H9 (cell line): Measurements from ENCODE around the gene PEX7. TPM values are rescaled to one million over a fixed set of nuclear protein-coding genes. Genes with fewer than 3 reads are reported as not detected.

ENCODE experiments used
- DNase-seq: peaks from one replicate; pipeline ENCODE4 v3.0.0-alpha.2; 2017
- H2AFZ ChIP-seq: one replicate; pipeline ENCODE4 v1.6.1; 2013; ENCODE audit warnings: mild to moderate bottlenecking, low read length, control low read depth, moderate library complexity
- H2AK5ac ChIP-seq: 2 replicates; pipeline ENCODE4 v1.6.1; 2013; ENCODE audit warnings: low read length, control low read depth, mixed read lengths; ENCODE audit not compliant: insufficient read length
- H2BK120ac ChIP-seq: one replicate; pipeline ENCODE4 v1.6.1; 2013; ENCODE audit warnings: low read depth, mild to moderate bottlenecking, low read length, control low read depth, inconsistent platforms; ENCODE audit not compliant: poor library complexity, severe bottlenecking
- H2BK12ac ChIP-seq: 2 replicates; pipeline ENCODE4 v1.6.1; 2013; ENCODE audit warnings: low read length, control low read depth, mixed read lengths, low read depth; ENCODE audit not compliant: insufficient read length
- H2BK15ac ChIP-seq: 2 replicates; pipeline ENCODE4 v1.6.1; 2013; ENCODE audit warnings: low read depth, low read length, control low read depth
- H2BK20ac ChIP-seq: one replicate; pipeline ENCODE4 v1.6.1; 2013; ENCODE audit warnings: low read depth, mild to moderate bottlenecking, low read length, control low read depth, inconsistent platforms; ENCODE audit not compliant: poor library complexity, severe bottlenecking
- H2BK5ac ChIP-seq: 2 replicates; pipeline ENCODE4 v1.6.1; 2013; ENCODE audit warnings: low read length, control low read depth, mixed read lengths; ENCODE audit not compliant: insufficient read length
- H3K14ac ChIP-seq: 2 replicates; pipeline ENCODE4 v1.6.1; 2013; ENCODE audit warnings: low read length, control low read depth; ENCODE audit not compliant: insufficient read depth
- H3K18ac ChIP-seq: 2 replicates; pipeline ENCODE4 v1.6.1; 2013; ENCODE audit warnings: low read depth, mild to moderate bottlenecking, mixed read lengths, low read length, control low read depth; ENCODE audit not compliant: insufficient read length
- H3K23ac ChIP-seq: 2 replicates; pipeline ENCODE4 v1.6.1; 2013; ENCODE audit warnings: low read length, control low read depth, mixed read lengths, low read depth; ENCODE audit not compliant: insufficient read length
- H3K23me2 ChIP-seq: 2 replicates; pipeline ENCODE4 v1.6.1; 2013; ENCODE audit warnings: low read depth, mild to moderate bottlenecking, mixed read lengths, low read length, control low read depth; ENCODE audit not compliant: insufficient read length, poor library complexity, severe bottlenecking
- H3K27ac ChIP-seq: 2 replicates; pipeline ENCODE4 v1.5.1; 2013; ENCODE audit warnings: low read length, control low read depth, mixed read lengths, low read depth; ENCODE audit not compliant: insufficient read length
- H3K27me3 ChIP-seq: 2 replicates; pipeline ENCODE4 v1.6.1; 2013; ENCODE audit warnings: low read length, control low read depth, inconsistent platforms; ENCODE audit not compliant: insufficient read depth
- H3K4ac ChIP-seq: 2 replicates; pipeline ENCODE4 v1.6.1; 2013; ENCODE audit warnings: low read depth, mild to moderate bottlenecking, control low read depth, inconsistent platforms, low read length, moderate library complexity
- H3K4me1 ChIP-seq: 2 replicates; pipeline ENCODE4 v1.6.1; 2013; ENCODE audit warnings: low read length, control low read depth, inconsistent platforms; ENCODE audit not compliant: insufficient read depth
- H3K4me2 ChIP-seq: 2 replicates; pipeline ENCODE4 v1.6.1; 2013; ENCODE audit warnings: low read length, control low read depth, mixed read lengths; ENCODE audit not compliant: insufficient read length, insufficient read depth
- H3K56ac ChIP-seq: 2 replicates; pipeline ENCODE4 v1.6.1; 2013; ENCODE audit warnings: low read depth, mild to moderate bottlenecking, mixed read lengths, low read length, control low read depth; ENCODE audit not compliant: insufficient read length
- H3K79me1 ChIP-seq: 2 replicates; pipeline ENCODE4 v1.6.1; 2013; ENCODE audit warnings: low read depth, mild to moderate bottlenecking, moderate library complexity, low read length, control low read depth, inconsistent platforms; ENCODE audit not compliant: insufficient read depth, poor library complexity, severe bottlenecking
- H3K79me2 ChIP-seq: 2 replicates; pipeline ENCODE4 v1.6.1; 2013; ENCODE audit warnings: low read length, control low read depth, inconsistent platforms; ENCODE audit not compliant: insufficient read depth
- H3K9ac ChIP-seq: 2 replicates; pipeline ENCODE4 v1.6.1; 2013; ENCODE audit warnings: low read length, control low read depth, mixed read lengths; ENCODE audit not compliant: insufficient read length; ENCODE audit errors: extremely low read depth
- H3K9me3 ChIP-seq: one replicate; pipeline ENCODE4 v1.6.1; 2013; ENCODE audit warnings: low read depth, low read length, inconsistent platforms; ENCODE audit not compliant: control insufficient read depth
- H3T11ph ChIP-seq: one replicate; pipeline ENCODE4 v1.6.1; 2013; ENCODE audit warnings: mild to moderate bottlenecking, low read length, control low read depth, inconsistent platforms
- H4K20me1 ChIP-seq: one replicate; pipeline ENCODE4 v1.6.1; 2013; ENCODE audit not compliant: control insufficient read depth, insufficient read length, insufficient read depth
- H4K5ac ChIP-seq: 2 replicates; pipeline ENCODE4 v1.6.1; 2013; ENCODE audit warnings: low read depth, mild to moderate bottlenecking, mixed read lengths, low read length, control low read depth; ENCODE audit not compliant: insufficient read length
- H4K8ac ChIP-seq: replicated peaks from 2 replicates; pipeline ENCODE4 v1.6.1; 2013; ENCODE audit warnings: low read length, control low read depth, mixed read lengths, low read depth; ENCODE audit not compliant: insufficient read length
- H4K91ac ChIP-seq: 2 replicates; pipeline ENCODE4 v1.6.1; 2013; ENCODE audit warnings: low read depth, mild to moderate bottlenecking, moderate library complexity, mixed read lengths, low read length, control low read depth; ENCODE audit not compliant: insufficient read length
- H3K27ac Mint-ChIP-seq, 3 experiments: 2 replicates in 2 of 3; 3 replicates in 1 of 3; pipeline ENCODE4 v1.8.0; 2020 to 2021; ENCODE audit warnings: mixed read lengths in 3 of 3, mild to moderate bottlenecking in 1 of 3, moderate library complexity in 1 of 3
- H3K27me3 Mint-ChIP-seq: 2 replicates; pipeline ENCODE4 v1.8.0; 2021; ENCODE audit warnings: low read depth, mild to moderate bottlenecking, moderate library complexity, mixed read lengths
- H3K36me3 Mint-ChIP-seq, 3 experiments: 2 replicates in 2 of 3; 3 replicates in 1 of 3; pipeline ENCODE4 v1.8.0; 2020 to 2021; ENCODE audit warnings: low read depth in 3 of 3, mixed read lengths in 3 of 3; ENCODE audit not compliant: insufficient read depth in 1 of 3
- H3K4me1 Mint-ChIP-seq, 2 experiments: 2 replicates each; pipeline ENCODE4 v1.8.0; 2020; ENCODE audit warnings: mixed read lengths in 2 of 2
- H3K4me3 Mint-ChIP-seq, 2 experiments: 2 replicates in 1 of 2; 3 replicates in 1 of 2; pipeline ENCODE4 v1.8.0; 2020 to 2021; ENCODE audit warnings: mild to moderate bottlenecking in 2 of 2, mixed read lengths in 2 of 2, moderate library complexity in 1 of 2
- H3K9me3 Mint-ChIP-seq, 2 experiments: 2 replicates in 1 of 2; 3 replicates in 1 of 2; pipeline ENCODE4 v1.8.0; 2020; ENCODE audit warnings: mild to moderate bottlenecking in 2 of 2, mixed read lengths in 2 of 2, moderate library complexity in 1 of 2
- WGBS: extraction: QIAGEN DNeasy Blood & Tissue Kit; methylation state at CpG from one replicate; pipeline ENCODE4 v1.1.7; 2013; ENCODE audit warnings: missing lambda C conversion rate, low lambda C conversion rate, mixed read lengths; ENCODE audit not compliant: insufficient read length; ENCODE audit errors: extremely low coverage; 5-methylcytosine and 5-hydroxymethylcytosine counted together
- total RNA-seq: library from RNA; stranded (reverse); gene quantifications from 2 replicates; pipeline ENCODE4 v1.2.1, GENCODE V29; 2021
- TF ChIP-seq, protein P1 (sequence below): fragments of 200-600 bp; sonication (generic); conservative IDR thresholded peaks from 3 replicates; pipeline ENCODE4 v1.8.0; 2021; ENCODE audit warnings: antibody characterized with exemption, mild to moderate bottlenecking

The PEX7 gene
- total RNA-seq, 1 experiment from 2014 or later = 8.4 TPM

DNA sequence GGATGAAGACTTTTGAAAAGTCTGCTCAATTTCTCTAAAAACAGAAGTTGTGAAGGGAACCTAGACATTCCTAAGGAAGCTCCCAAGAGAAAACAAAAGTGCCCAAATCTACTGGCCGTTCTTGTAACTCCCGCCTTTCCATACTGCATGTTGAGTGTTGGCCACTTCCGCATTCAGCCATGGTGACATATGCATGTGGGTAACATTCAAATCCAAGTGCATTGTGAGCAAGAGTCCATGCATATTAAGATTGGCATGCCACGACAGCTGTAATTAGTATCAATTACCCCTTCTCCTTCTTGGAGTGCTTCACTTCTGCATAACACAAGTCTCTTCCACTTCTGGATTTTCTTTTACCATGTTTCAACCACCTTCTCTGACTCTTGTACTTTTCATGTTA, 108.1 kb downstream of the PEX7 start:
- peaks cover 15 to 25% of the 10 kb centered on the region in 2 experiments for H3K4me1 Mint-ChIP-seq
- peaks cover 0 to 2% of the 10 kb centered on the region in 2 experiments; a peak in 2 of 5 replicates for H3K9me3 Mint-ChIP-seq
- WGBS = no CpG with 5 or more reads among the region's 4 CpGs
- Histone ChIP-seq H3K27ac (no peak overlapping the region), H3K4me1 (0 out of 2 replicates have a peak, but pooled peaks cover 4% of the 10 kb centered on the region), H2BK20ac (no peak overlapping the region), H3K4ac (no peak overlapping the region), H4K8ac (no peak overlapping the region), H3K79me1 (no peaks in the 10 kb centered on the region), H3K56ac (no peak overlapping the region), H4K91ac (no peak overlapping the region), H3K14ac (no peak overlapping the region), H4K5ac (no peak overlapping the region), H2BK15ac (no peak overlapping the region), H3K4me2 (no peak overlapping the region), H2BK5ac (no peak overlapping the region), H2BK12ac (no peak overlapping the region), H3K23me2 (no peaks in the 10 kb centered on the region), H3K9ac (no peak overlapping the region), H3K9me3 (no peaks in the 10 kb centered on the region), H3K23ac (no peak overlapping the region), H2AK5ac (no peak overlapping the region), H4K20me1 (no peaks in the 10 kb centered on the region), H2BK120ac (no peak overlapping the region), H3K27me3 (peaks cover 4% of the 10 kb centered on the region; the same call in 1 of the 2 replicates), H3T11ph (no peak overlapping the region), H3K18ac (no peak overlapping the region), H3K79me2 (no peaks in the 10 kb centered on the region), H2AFZ (no peak overlapping the region)
- TF ChIP-seq, protein P1, sequence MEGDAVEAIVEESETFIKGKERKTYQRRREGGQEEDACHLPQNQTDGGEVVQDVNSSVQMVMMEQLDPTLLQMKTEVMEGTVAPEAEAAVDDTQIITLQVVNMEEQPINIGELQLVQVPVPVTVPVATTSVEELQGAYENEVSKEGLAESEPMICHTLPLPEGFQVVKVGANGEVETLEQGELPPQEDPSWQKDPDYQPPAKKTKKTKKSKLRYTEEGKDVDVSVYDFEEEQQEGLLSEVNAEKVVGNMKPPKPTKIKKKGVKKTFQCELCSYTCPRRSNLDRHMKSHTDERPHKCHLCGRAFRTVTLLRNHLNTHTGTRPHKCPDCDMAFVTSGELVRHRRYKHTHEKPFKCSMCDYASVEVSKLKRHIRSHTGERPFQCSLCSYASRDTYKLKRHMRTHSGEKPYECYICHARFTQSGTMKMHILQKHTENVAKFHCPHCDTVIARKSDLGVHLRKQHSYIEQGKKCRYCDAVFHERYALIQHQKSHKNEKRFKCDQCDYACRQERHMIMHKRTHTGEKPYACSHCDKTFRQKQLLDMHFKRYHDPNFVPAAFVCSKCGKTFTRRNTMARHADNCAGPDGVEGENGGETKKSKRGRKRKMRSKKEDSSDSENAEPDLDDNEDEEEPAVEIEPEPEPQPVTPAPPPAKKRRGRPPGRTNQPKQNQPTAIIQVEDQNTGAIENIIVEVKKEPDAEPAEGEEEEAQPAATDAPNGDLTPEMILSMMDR = no peak
- DNase-seq = no peak
- peaks cover 45% of the 10 kb centered on the region for H3K27me3 Mint-ChIP-seq
- H3K36me3 Mint-ChIP-seq = peaks cover 0 to 7% (median 3%) of the 10 kb centered on the region in 3 experiments; a peak in 2 of 7 replicates
- no peak overlapping the region for H3K27ac Mint-ChIP-seq
- no peak overlapping the region for H3K4me3 Mint-ChIP-seq
